ENCODE results near the gene FAAH.

- TF ChIP-seq POLR2A (IDR thresholded peaks at IDR 0.05; ENCODE audit: low read depth, low read length), result no peak
- TF ChIP-seq POLR2AphosphoS5 (IDR thresholded peaks at IDR 0.05; ENCODE audit: low read depth, low read length), result no peak
Observed at GRCh38 chr1:46445773-46446256, 51.7 kb downstream of the FAAH start.

All from GM12891 (cell line).